ENCODE measurements around the gene EZR.

EZR gene

DNA sequence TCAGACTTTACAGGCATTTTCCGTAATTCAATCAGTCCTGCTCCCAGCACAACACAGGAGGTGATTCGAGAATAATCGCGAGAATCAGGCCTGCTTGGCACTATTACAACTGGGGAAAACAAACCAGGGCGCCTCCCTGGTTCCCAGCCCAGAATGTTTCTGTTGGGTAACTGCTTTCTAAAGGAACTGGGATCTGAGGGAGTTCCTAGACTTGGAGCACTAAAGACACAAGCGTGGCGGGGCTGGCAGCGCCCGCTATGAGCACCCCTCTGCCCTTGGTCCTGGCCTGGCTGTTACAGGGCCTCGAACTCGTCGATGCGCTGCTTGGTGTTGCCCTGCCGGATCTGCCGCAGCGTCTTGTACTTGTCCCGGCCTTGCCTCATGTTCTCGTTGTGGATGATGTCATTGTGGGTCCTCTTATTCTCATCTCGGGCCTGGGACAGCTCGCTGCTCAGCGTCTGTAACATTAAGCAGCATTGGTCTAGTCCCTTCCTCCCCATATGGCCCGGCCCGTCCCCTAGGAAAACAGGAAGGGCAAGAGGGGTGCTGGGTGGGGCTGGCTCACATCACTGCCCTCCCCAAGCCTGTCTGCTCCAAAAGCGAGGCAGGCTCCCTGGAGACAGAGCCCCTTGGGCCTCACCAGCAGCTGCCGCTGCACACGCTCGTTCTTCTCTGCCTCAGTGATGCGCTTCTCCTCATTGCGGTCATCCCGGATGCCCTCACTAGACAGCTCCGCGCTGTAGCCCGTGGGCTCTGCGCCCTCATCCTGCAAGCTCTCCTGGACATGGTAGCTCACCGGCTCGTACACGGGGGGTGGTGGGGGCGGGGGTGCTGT, 52.3 kb downstream of the EZR start:
- H3K4me1 ChIP-seq (ENCODE audit: control insufficient read depth, insufficient read depth, low read length) = no peaks in the 10 kb centered on the region
- CTCF ChIA-PET = interaction anchor here (2.2 kb wide), 1 partner anchor 49 kb away, joined by 7 read pairs; no protein-coding TSS in a partner anchor
- TF ChIP-seq ZSCAN18 (tag by site-specific recombination; IDR thresholded peaks at IDR 0.05) (no peak), ZNF629 (tag by site-specific recombination; IDR thresholded peaks at IDR 0.05) (0 out of 2 replicates have a peak, but pooled peaks have one; percentile 11), ATF2 (tag by site-specific recombination; IDR thresholded peaks at IDR 0.05; ENCODE audit: low read depth) (0 out of 2 replicates have a peak, but pooled peaks have one; percentile 21)
- H3K27ac ChIP-seq (ENCODE audit: extremely low read depth, low read depth, low read length) = no peak overlapping the region
- no peaks in the 10 kb centered on the region for H3K9me3 ChIP-seq (ENCODE audit: control insufficient read depth, insufficient read depth, low read depth, low read length)
- POLR2A ChIA-PET = interaction anchor here (0.6 kb wide), 2 partner anchors 212 to 956 kb away, joined by 3 to 4 read pairs; no protein-coding TSS in a partner anchor
- peaks cover 27 to 81% of the 10 kb centered on the region in 2 experiments for H3K36me3 ChIP-seq (ENCODE audit: control insufficient read depth in 2 of 2, insufficient read depth in 1 of 2, low read length in 2 of 2)
- H3K4me3 ChIP-seq (ENCODE audit: low read depth, low read length) = no peak overlapping the region

DNA sequence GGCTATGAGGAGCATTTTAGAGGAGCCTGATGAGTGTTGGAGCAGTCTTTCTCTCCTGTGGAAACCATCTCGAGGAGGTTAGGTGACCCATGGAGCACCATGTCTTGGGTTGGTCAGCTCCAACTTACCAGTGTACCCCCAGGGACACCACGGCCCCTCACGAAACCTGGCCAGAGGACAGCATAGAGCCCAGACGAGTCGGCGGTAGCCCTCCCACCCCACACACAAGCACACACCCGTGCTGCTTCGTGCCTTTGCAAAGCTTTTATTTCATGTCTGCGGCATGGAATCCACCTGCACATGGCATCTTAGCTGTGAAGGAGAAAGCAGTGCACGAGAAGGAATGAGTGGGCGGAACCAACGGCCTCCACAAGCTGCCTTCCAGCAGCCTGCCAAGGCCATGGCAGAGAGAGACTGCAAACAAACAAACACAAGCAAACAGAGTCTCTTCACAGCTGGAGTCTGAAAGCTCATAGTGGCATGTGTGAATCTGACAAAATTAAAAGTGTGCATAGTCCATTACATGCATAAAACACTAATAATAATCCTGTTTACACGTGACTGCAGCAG, 53.6 kb downstream of the EZR start:
- ChIA-PET CTCF (interaction anchor here (1.5 kb wide), 1 partner anchor 47 kb away, joined by 9 read pairs; no protein-coding TSS in a partner anchor), POLR2A (no interaction called here)
- no peaks in the 10 kb centered on the region for H3K9me3 ChIP-seq (ENCODE audit: control insufficient read depth, insufficient read depth, low read depth, low read length)
- peaks cover 24 to 68% of the 10 kb centered on the region in 2 experiments for H3K36me3 ChIP-seq (ENCODE audit: control insufficient read depth in 2 of 2, insufficient read depth in 1 of 2, low read length in 2 of 2)
- no peak overlapping the region for H3K27ac ChIP-seq (ENCODE audit: extremely low read depth, low read depth, low read length)
- peak; percentile 29 for TF ChIP-seq ZFHX2 (tag by site-specific recombination; conservative IDR thresholded peaks at IDR 0.05)
- no peak for TF ChIP-seq GLIS1 (tag by site-specific recombination; IDR thresholded peaks at IDR 0.05)
- H3K4me3 ChIP-seq (ENCODE audit: low read depth, low read length) = no peak overlapping the region
- H3K4me1 ChIP-seq (ENCODE audit: control insufficient read depth, insufficient read depth, low read length) = no peaks in the 10 kb centered on the region

- POLR2A ChIA-PET = no interaction called here
- Histone ChIP-seq H3K4me1 (ENCODE audit: control insufficient read depth, insufficient read depth, low read length) (no peaks in the 10 kb centered on the region), H3K9me3 (ENCODE audit: control insufficient read depth, insufficient read depth, low read depth, low read length) (no peaks in the 10 kb centered on the region), H3K4me3 (ENCODE audit: low read depth, low read length) (no peak overlapping the region), H3K36me3 (ENCODE audit: control insufficient read depth in 2 of 2, insufficient read depth in 1 of 2, low read length in 2 of 2) (peaks cover 17 to 62% of the 10 kb centered on the region in 2 experiments), H3K27ac (ENCODE audit: extremely low read depth, low read depth, low read length) (no peak overlapping the region)
- CTCF ChIA-PET = interaction anchor here (1.5 kb wide), 1 partner anchor 46 kb away, joined by 9 read pairs; no protein-coding TSS in a partner anchor
- TF ChIP-seq, protein P1, sequence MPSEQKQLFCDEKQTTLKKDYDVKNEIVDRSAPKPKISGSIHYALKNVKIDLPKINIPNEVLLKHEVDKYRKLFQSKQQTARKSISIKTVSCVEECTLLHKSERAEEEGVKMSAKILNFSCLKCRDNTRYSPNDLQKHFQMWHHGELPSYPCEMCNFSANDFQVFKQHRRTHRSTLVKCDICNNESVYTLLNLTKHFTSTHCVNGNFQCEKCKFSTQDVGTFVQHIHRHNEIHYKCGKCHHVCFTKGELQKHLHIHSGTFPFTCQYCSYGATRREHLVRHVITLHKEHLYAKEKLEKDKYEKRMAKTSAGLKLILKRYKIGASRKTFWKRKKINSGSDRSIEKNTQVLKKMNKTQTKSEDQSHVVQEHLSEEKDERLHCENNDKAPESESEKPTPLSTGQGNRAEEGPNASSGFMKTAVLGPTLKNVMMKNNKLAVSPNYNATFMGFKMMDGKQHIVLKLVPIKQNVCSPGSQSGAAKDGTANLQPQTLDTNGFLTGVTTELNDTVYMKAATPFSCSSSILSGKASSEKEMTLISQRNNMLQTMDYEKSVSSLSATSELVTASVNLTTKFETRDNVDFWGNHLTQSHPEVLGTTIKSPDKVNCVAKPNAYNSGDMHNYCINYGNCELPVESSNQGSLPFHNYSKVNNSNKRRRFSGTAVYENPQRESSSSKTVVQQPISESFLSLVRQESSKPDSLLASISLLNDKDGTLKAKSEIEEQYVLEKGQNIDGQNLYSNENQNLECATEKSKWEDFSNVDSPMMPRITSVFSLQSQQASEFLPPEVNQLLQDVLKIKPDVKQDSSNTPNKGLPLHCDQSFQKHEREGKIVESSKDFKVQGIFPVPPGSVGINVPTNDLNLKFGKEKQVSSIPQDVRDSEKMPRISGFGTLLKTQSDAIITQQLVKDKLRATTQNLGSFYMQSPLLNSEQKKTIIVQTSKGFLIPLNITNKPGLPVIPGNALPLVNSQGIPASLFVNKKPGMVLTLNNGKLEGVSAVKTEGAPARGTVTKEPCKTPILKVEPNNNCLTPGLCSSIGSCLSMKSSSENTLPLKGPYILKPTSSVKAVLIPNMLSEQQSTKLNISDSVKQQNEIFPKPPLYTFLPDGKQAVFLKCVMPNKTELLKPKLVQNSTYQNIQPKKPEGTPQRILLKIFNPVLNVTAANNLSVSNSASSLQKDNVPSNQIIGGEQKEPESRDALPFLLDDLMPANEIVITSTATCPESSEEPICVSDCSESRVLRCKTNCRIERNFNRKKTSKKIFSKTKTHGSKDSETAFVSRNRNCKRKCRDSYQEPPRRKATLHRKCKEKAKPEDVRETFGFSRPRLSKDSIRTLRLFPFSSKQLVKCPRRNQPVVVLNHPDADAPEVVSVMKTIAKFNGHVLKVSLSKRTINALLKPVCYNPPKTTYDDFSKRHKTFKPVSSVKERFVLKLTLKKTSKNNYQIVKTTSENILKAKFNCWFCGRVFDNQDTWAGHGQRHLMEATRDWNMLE (tag by site-specific recombination; conservative IDR thresholded peaks at IDR 0.05; ENCODE audit: low read depth) = no peak
- TF ChIP-seq IKZF3 (tag by site-specific recombination; IDR thresholded peaks at IDR 0.05) (no peak), ZFP37 (tag by site-specific recombination; IDR thresholded peaks at IDR 0.05) (no peak), ZBTB20 (tag by site-specific recombination; IDR thresholded peaks at IDR 0.05) (no peak), ZNF626 (tag by site-specific recombination; IDR thresholded peaks at IDR 0.05) (no peak), ELK4 (IDR thresholded peaks at IDR 0.05; ENCODE audit: borderline replicate concordance, low read depth, low read length) (no peak), ZNF623 (tag by site-specific recombination; IDR thresholded peaks at IDR 0.05) (no peak), ZNF670 (tag by site-specific recombination; IDR thresholded peaks at IDR 0.05; ENCODE audit: low read depth) (no peak), ZNF677 (tag by site-specific recombination; IDR thresholded peaks at IDR 0.05) (no peak), ZNF211 (tag by site-specific recombination; IDR thresholded peaks at IDR 0.05; ENCODE audit: low read depth) (no peak)
- TF ChIP-seq, protein P2, sequence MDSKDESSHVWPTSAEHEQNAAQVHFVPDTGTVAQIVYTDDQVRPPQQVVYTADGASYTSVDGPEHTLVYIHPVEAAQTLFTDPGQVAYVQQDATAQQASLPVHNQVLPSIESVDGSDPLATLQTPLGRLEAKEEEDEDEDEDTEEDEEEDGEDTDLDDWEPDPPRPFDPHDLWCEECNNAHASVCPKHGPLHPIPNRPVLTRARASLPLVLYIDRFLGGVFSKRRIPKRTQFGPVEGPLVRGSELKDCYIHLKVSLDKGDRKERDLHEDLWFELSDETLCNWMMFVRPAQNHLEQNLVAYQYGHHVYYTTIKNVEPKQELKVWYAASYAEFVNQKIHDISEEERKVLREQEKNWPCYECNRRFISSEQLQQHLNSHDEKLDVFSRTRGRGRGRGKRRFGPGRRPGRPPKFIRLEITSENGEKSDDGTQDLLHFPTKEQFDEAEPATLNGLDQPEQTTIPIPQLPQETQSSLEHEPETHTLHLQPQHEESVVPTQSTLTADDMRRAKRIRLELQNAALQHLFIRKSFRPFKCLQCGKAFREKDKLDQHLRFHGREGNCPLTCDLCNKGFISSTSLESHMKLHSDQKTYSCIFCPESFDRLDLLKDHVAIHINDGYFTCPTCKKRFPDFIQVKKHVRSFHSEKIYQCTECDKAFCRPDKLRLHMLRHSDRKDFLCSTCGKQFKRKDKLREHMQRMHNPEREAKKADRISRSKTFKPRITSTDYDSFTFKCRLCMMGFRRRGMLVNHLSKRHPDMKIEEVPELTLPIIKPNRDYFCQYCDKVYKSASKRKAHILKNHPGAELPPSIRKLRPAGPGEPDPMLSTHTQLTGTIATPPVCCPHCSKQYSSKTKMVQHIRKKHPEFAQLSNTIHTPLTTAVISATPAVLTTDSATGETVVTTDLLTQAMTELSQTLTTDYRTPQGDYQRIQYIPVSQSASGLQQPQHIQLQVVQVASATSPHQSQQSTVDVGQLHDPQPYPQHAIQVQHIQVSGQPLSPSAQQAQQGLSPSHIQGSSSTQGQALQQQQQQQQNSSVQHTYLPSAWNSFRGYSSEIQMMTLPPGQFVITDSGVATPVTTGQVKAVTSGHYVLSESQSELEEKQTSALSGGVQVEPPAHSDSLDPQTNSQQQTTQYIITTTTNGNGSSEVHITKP (tag by site-specific recombination; IDR thresholded peaks at IDR 0.05) = no peak
Measured at GRCh38 chr6:158764926-158765325, 54.2 kb downstream of the EZR start.

All from HEK293 (cell line).